Right atrium auricular region (tissue), 2 donors: ENCODE measurements around the gene RAI14. TPM values are rescaled to one million over a fixed set of nuclear protein-coding genes. Genes with fewer than 3 reads are reported as not detected.

Experiments used
- DNase-seq: peaks from one replicate; pipeline ENCODE4 v3.0.0-alpha.2; 2019; ENCODE audit warnings: low spot score
- H3K27ac ChIP-seq, 2 donors: fragments of 200-600 bp; sonication (generic); 1 replicate in 1 of 2; 2 replicates in 1 of 2; pipeline ENCODE4 v1.5.1; 2016 to 2019
- H3K27me3 ChIP-seq, 2 donors: fragments of 200-600 bp; sonication (generic); one replicate each; pipeline versions ENCODE4 v1.5.1 to v1.6.0; 2017 to 2019
- H3K36me3 ChIP-seq: fragments of 200-600 bp; sonication (generic); one replicate; pipeline ENCODE4 v1.5.1; 2016
- H3K4me1 ChIP-seq, 2 donors: fragments of 200-600 bp; sonication (generic); one replicate each; pipeline versions ENCODE4 v1.5.1 to v1.6.0; 2017 to 2019
- H3K4me3 ChIP-seq, 2 donors: fragments of 200-600 bp; sonication (generic); 1 replicate in 1 of 2; 2 replicates in 1 of 2; pipeline ENCODE4 v1.5.1; 2017 to 2019; ENCODE audit warnings: mild to moderate bottlenecking in 1 of 2, moderate library complexity in 1 of 2
- H3K9me3 ChIP-seq, 2 donors: fragments of 200-600 bp; sonication (generic); one replicate each; pipeline ENCODE4 v1.5.1; 2019
- CTCF ChIP-seq, 2 donors: fragments of 200-600 bp; sonication (generic); IDR thresholded peaks; one replicate each; pipeline ENCODE4 v1.5.1; 2019; ENCODE audit warnings: antibody characterized with exemption in 2 of 2
- total RNA-seq, 2 donors: library from RNA; depleted of rRNA; stranded (reverse); fragments of >200 nt; gene quantifications; one replicate each; pipeline ENCODE4 v1.1.0, GENCODE V29; 2016

The RAI14 gene
- total RNA-seq, 2 donors from 2014 or later: 14.0 to 21.3 TPM

DNA sequence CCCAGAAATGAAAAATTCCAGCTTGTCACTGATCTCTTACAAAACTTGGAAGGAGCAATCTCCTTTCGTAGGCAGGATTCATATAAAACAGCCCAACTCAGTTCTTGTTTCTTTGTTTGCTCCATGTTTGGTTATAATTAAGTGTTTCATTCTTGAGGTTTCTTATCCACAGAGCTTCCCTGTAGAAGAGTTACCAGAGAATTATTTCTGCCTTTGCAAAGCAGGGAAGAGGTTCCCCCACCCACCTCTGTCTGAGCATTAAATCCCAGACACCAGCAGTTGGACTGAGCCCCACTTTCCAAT lies 34.1 kb upstream of the RAI14 start:
- Histone ChIP-seq H3K9me3 (no peaks in the 10 kb centered on the region), H3K4me1 (no peaks in the 10 kb centered on the region), H3K27ac (no peak overlapping the region), H3K27me3 (no peaks in the 10 kb centered on the region), H3K4me3 (no peak overlapping the region), H3K36me3 (no peaks in the 10 kb centered on the region)
- no peak for DNase-seq
- no peak for TF ChIP-seq CTCF (IDR thresholded peaks at IDR 0.05)

- no peak for TF ChIP-seq CTCF (IDR thresholded peaks at IDR 0.05)
- Histone ChIP-seq H3K27me3 (no peaks in the 10 kb centered on the region), H3K9me3 (no peaks in the 10 kb centered on the region), H3K4me1 (no peaks in the 10 kb centered on the region), H3K36me3 (no peaks in the 10 kb centered on the region), H3K4me3 (no peak overlapping the region), H3K27ac (no peak overlapping the region)
- DNase-seq: no peak
Observed at GRCh38 chr5:34624691-34625090, 31.4 kb upstream of the RAI14 start.

DNA sequence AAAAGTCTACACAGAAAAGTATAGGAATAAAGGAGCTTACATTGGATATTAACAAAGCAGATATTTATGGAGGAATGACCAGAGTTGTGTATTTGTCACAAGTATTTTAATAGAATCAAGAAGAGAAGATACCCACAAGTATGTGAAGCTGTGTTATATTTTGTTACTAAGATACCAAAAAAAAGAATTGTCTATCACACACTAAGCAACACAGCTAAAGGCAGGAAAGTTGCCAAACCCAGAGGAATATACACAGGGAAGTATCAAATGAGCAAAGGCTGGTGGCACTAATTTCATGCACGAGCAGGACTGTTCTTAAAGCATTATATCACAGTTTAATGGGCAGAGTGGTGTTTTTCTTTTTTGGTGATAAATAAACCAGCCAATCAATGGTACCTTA lies 30.9 kb upstream of the RAI14 start:
- Histone ChIP-seq H3K27ac (no peak overlapping the region), H3K4me3 (no peak overlapping the region), H3K9me3 (no peaks in the 10 kb centered on the region), H3K4me1 (no peaks in the 10 kb centered on the region), H3K27me3 (no peaks in the 10 kb centered on the region), H3K36me3 (no peaks in the 10 kb centered on the region)
- TF ChIP-seq CTCF (IDR thresholded peaks at IDR 0.05): no peak
- no peak for DNase-seq

DNA sequence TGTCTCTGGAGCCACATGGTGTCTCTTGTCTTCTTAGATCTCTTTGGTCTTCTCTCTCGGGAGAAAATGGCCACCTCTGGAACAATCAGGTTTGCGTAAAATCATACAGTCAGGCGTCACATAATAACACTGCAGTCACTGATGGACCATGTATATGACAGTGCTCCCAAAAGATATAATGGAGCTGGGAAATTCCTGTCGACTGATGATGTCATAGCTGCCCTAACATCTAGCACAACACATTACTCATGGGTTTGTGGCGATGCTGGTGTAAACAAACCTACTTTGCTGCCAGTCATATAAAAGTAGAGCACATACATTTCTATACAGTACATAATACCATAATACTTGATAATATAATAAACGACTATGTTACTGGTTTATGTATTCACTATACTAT lies 30.1 kb upstream of the RAI14 start:
- TF ChIP-seq CTCF (IDR thresholded peaks at IDR 0.05): no peak
- Histone ChIP-seq H3K36me3 (no peaks in the 10 kb centered on the region), H3K4me3 (no peak overlapping the region), H3K9me3 (peaks cover 0 to 5% of the 10 kb centered on the region in 2 donors), H3K27ac (no peak overlapping the region), H3K4me1 (no peaks in the 10 kb centered on the region), H3K27me3 (no peaks in the 10 kb centered on the region)
- DNase-seq: no peak

DNA sequence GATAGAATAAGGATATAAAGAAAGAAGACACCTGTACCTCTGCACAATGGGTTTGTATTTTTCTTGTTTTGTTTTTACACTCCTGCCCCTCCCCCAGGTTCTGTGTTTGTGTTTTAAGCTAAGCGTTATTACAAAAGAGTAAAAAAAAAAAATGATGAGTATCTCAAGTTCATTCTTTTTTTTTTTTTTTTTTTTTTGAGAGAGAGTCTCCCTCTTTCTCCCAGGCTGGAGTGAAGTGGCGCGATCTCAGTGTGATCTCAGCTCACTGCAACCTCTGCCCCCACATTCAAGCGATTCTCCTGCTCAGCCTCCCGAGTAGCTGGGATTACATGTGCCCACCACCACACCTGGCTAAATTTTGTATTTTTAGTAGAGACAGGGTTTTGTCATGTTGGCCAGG lies 29.4 kb upstream of the RAI14 start:
- TF ChIP-seq CTCF (IDR thresholded peaks at IDR 0.05): no peak
- H3K4me1 ChIP-seq: no peaks in the 10 kb centered on the region
- H3K36me3 ChIP-seq: no peaks in the 10 kb centered on the region
- no peaks in the 10 kb centered on the region for H3K27me3 ChIP-seq
- H3K4me3 ChIP-seq: no peak overlapping the region
- H3K9me3 ChIP-seq: peaks cover 0 to 12% of the 10 kb centered on the region in 2 donors
- H3K27ac ChIP-seq: no peak overlapping the region
- DNase-seq: no peak

DNA sequence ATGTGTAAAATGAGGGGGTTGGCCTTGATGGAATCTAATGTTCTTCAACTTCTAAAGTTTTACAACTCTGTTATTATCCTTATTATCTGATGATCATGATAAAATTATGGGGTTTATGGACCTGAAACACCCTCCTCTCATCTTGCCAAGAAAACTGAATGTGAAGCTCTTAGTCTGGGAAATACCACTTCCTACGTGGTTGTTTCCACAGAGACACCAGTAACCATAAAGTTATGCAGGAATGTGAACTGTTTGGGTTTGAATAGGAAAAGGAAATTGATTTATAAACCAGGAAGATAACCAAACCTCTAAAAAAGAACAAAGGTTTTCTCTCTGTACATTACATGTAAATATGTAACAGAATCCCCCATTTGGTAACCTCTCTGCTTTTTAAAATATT lies 28.3 kb upstream of the RAI14 start:
- no peaks in the 10 kb centered on the region for H3K36me3 ChIP-seq
- H3K9me3 ChIP-seq: peaks cover 0 to 12% of the 10 kb centered on the region in 2 donors
- no peak for DNase-seq
- no peaks in the 10 kb centered on the region for H3K4me1 ChIP-seq
- no peaks in the 10 kb centered on the region for H3K27me3 ChIP-seq
- H3K27ac ChIP-seq: no peak overlapping the region
- no peak overlapping the region for H3K4me3 ChIP-seq
- no peak for TF ChIP-seq CTCF (IDR thresholded peaks at IDR 0.05)
